ENCODE results near the gene NTN3.
A peak's percentile ranks its signal among the peaks of the same experiment; 100 is the strongest.

Gene NTN3

DNA sequence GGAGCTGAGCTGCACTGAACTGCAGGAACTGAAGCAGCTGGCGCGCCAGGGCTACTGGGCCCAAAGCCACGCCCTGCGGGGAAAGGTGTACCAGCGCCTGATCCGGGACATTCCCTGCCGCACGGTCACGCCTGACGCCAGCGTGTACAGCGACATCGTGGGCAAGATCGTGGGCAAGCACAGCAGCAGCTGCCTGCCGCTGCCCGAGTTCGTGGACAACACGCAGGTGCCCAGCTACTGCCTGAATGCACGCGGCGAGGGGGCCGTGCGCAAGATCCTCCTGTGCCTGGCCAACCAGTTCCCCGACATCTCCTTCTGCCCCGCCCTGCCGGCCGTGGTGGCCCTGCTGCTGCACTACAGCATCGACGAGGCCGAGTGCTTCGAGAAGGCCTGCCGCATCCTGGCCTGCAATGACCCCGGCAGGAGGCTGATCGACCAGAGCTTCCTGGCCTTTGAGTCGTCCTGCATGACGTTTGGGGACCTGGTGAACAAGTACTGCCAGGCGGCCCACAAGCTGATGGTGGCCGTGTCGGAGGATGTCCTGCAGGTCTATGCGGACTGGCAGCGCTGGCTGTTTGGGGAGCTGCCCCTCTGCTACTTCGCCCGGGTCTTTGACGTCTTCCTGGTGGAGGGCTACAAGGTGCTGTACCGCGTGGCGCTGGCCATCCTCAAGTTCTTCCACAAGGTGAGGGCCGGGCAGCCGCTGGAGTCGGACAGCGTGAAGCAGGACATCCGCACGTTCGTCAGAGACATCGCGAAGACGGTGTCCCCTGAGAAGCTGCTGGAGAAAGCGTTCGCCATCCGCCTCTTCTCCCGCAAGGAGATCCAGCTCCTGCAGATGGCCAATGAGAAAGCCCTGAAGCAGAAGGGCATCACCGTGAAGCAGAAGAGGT, 25.4 kb downstream of the NTN3 start:
- no peak for TF ChIP-seq POLR2A (IDR thresholded peaks at IDR 0.05; ENCODE audit: low read depth, low read length)
- FAIRE-seq (no peak), DNase-seq (ENCODE audit: insufficient read length, low spot score) (no peak)

DNA sequence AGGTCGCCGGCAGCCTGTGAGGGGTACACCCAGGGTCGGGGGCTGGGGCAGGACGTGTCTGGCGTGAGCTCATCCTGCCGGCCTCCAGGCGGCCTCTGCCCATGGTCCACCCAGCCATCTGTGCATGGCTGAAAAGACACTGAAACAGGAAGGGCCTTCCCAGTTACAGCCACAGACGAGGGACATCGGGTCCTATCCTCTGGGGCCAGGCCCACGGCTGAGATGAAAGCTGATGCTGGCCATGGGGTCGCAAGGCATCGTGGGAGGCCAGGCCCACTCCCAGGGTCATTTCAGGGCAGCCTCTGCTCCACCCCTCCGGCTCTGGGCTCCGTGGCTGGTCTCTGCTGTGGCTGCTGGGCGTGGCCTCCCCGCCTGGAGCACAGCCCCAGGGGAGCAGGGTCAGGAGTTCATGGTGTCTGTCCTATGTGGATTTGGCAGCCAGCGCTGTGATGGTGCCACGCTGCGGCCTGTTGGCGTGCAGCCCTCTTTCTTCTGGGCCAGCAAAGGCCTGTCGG, 26.1 kb downstream of the NTN3 start:
- no peak for TF ChIP-seq POLR2A (IDR thresholded peaks at IDR 0.05; ENCODE audit: low read depth, low read length)
- FAIRE-seq (no peak), DNase-seq (ENCODE audit: insufficient read length, low spot score) (no peak)

DNA sequence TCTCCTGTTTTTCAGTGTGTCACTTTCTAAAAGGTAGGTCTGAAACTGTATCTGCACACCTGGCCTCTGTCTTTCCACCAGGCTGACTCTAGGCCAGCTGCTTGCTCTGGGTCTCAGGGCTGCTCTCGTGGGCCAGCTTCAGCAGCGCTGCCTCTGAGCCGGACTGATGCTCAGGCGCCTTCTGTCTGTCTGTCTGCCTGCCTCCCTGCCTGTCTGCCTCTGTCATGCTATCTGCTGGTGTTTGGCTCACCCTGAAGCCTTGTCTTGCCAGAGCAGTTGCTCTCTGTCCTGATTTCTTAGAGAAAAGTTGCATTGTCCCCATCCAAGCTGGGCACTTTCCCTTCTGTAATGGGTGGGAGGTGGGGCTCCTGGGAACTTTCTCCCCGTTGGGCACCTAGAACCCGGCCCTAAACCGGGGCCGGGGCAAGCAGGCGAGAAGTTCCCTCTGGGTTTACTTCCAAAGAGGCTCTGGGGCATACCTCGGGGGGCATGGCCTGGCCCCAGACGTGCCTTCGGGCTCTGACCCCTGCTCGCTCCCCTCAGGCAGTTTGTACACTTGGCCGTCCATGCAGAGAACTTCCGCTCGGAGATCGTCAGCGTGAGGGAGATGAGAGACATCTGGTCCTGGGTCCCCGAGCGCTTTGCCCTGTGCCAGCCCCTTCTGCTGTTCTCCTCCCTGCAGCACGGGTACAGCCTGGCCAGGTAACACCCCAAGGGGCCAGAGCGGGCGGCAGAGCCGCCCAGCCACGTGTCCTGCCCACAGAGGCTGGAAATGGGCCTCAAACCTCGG, 26.8 kb downstream of the NTN3 start:
- no peak for DNase-seq (ENCODE audit: insufficient read length, low spot score)
- no peak for FAIRE-seq
- no peak for TF ChIP-seq POLR2A (IDR thresholded peaks at IDR 0.05; ENCODE audit: low read depth, low read length)

DNA sequence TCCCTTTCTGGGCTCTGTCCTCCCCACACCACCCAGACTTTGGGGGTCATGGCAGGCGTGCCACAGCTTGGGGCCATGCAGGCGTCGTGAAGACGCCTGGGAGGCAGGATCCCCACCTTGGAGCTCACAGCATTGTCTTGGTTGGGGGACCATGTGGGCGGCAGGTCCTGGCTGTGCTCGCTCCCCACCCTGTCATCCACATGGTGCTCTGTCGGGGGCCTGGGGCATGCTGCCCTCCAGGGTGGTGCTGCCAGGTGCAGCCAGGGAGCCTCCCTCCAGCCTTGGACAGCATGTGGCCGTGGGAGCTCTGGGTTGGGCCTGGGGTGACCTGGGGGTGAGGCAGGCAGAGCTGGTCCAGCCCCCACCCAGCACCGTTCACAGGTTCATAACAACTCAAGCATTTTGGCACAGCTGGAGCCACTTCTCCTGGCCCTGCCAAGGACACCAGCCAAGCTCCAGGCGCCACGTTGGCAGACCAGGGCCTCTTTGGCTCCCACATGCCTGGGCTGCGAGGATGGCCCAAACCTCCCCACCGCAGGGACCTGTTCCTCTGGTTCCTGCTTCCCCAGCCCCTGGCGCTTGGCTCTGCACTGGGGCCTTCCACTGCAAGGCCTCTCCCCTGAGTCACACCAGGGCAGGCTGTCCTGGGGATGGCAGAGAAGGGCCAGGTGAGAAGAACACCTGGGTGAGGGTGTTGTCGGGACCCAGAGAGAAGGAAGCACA, 27.6 kb downstream of the NTN3 start:
- DNase-seq (ENCODE audit: insufficient read length, low spot score) (no peak), FAIRE-seq (no peak)
- no peak for TF ChIP-seq POLR2A (IDR thresholded peaks at IDR 0.05; ENCODE audit: low read depth, low read length)

DNA sequence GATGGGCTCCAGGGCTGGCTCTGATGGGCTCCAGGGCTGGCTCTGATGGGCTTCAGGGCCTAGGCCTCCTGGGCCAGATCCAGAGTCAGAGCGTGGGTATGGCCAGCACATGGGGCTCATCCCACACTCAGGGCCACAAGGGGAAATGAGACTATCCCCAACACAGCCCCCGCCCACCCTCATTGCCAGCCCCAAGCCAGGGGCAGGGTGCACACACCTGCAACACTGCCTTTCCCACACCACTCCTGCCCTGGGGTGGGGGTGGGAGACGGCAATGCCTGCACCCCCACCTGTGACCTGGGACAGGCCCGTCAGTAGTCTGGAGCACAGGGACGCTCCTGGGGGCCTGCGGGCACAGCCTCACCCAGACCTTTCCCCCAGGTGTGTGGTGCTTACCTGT, 28.4 kb downstream of the NTN3 start:
- DNase-seq (ENCODE audit: insufficient read length, low spot score) (no peak), FAIRE-seq (no peak)
- TF ChIP-seq POLR2A (IDR thresholded peaks at IDR 0.05; ENCODE audit: low read depth, low read length) = no peak

DNA sequence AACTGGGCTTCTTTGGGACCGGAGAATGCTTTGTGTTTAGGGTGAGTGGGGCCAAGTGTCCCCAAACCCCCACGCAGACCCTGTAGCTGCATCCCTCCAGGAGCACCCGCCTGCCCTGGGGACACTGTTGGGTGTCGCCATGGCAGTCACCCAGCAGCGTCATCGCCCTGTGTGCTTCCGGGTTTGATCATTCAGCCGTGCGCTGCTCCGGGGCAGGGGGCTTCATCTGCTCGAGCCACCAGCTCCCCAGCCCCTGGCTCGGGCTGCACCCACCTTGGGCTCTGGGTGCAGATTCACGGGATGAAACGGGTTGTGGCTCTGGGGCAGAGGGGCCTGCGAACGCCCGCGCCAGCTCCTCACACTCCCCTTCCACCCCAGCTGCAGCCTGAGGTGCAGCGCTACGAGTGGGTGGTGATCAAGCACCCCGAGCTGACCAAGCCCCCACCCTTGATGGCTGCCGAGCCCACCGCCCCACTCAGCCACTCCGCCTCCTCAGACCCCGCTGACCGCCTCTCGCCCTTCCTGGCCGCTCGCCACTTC, 28.9 kb downstream of the NTN3 start:
- FAIRE-seq (no peak), DNase-seq (ENCODE audit: insufficient read length, low spot score) (no peak)
- no peak for TF ChIP-seq POLR2A (IDR thresholded peaks at IDR 0.05; ENCODE audit: low read depth, low read length)

DNA sequence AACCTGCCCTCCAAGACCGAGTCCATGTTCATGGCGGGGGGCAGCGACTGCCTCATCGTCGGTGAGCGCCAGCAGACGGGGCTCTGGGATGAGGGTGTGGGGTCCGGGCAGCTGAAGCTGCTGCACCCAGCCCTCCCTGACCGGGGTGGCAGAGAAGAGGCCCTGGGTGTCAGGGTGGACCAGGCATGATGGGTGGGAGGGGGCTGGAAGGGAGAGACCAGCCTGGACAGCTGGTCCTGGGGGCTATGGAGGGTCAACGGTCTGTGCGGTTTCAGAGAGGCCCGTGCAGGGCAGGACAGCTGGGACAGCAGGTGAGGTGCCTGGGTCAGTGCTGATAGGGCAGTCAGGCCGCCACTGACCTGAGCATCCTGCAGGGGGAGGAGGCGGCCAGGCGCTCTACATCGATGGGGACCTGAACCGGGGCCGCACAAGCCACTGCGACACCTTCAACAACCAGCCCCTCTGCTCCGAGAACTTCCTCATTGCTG, 29.4 kb downstream of the NTN3 start:
- DNase-seq (ENCODE audit: insufficient read length, low spot score) = no peak
- FAIRE-seq = no peak
- no peak for TF ChIP-seq POLR2A (IDR thresholded peaks at IDR 0.05; ENCODE audit: low read depth, low read length)

DNA sequence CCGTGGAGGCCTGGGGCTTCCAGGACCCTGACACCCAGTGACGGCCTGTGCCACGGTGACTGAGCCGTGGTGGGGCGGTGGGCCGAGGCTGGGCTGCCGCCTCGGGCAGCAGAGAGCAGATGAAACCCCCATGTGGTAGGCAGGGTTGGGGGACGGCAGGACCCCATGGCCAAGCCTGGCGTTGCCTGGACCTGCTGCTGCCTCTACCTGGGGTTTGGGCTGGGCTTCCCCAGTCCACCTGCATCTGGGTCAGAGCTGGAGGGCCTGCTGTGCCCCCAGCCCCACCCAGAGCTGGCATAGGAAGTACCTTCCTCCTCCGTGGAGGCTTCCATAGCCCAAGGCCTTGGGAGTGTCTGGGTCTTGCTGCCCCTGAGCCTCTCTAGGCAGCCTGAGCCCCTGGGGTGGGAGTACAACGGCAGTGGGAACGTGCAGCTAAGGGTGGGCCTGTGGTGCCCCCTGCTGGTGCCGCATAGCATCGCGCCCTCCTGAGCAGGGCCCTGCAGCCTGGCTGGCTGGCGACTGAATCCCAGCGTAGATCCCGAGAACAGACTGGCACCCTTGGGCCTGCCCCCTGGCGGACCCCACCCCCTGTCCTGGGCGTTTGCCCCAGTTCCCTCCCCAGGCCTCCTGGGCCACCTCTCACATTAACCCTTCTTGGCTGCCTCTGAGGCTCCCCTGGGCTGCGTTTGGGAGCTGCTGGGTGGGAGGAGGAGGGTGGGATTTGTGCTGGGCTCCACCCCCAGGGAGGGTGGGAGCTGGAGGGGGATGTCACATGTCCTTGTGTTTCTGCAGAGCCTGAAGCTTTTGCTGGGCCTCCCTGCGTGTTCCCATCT, 30.0 kb downstream of the NTN3 start:
- FAIRE-seq (no peak), DNase-seq (ENCODE audit: insufficient read length, low spot score) (peak; percentile 87)
- TF ChIP-seq POLR2A (IDR thresholded peaks at IDR 0.05; ENCODE audit: low read depth, low read length) = no peak

DNA sequence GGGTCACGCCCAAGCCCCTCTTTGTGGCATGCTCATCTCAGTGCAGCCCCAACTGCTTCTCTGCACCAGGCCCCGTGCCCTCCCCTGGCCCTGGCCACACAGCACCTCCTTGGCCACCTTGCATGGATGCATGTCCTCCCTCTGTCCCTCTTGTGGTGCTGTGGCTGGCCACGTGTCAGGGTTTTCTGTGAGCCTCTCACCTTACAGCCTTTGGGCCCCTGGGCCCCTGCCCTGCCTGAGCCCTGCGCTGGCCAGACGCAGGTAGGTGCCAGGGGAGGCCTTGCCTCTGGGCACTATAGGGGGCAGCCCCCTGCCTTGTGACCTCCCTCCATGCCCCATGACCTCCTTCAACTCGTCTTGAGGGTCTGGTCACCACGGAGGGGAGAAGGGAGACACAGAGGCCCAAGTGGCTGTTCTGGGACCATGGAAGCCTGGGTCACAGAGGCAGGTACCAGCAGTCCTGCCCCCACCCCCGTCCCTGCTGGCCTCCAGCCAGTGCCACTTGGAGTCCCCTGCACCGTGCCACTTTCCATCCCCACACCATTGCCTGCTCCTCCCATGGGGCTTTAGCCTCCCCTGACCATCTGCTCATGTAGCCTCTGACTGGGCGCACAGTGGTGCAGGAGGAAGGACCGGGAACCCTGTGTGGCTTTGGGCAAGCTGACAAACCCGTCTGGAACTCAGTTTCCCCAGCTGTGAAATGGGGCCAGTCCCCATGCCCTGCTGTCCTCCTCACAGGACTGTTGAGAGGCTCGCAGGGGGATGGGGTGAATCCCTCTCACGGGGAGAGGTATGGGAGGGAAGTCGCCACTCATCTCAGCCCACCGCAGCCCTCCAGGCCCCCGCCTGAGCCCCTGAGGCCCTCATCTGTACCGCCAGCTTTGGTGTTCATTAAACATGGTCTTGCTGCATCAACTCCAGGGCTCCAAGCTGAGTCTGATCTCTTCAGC, 31.1 kb downstream of the NTN3 start:
- no peak for FAIRE-seq

DNA sequence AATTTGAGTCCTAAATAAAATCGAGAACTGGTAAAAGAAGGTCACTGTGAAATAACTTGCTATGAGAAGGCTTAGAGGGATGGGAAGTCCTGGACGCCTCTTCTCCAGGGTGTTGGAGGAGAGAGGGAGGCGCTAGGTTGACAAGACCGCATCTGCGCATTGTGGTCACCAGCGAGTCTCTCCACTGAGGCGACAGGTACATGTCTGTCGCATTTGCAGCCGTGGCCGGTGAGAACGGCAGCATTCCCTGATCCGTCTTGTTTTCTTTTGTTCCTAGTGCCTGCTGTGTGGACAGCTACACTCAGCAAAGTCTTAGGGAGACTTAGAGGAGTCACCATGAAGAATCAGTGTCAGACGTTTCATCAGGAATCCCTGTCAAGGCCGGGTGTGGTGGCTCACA, 34.6 kb downstream of the NTN3 start:
- FAIRE-seq (no peak), DNase-seq (ENCODE audit: insufficient read length, low spot score) (no peak)
- no peak for TF ChIP-seq POLR2A (IDR thresholded peaks at IDR 0.05; ENCODE audit: low read depth, low read length)

More for the DNA sequence above, 31.1 kb downstream of the NTN3 start:
- no peak for TF ChIP-seq POLR2A (IDR thresholded peaks at IDR 0.05; ENCODE audit: low read depth, low read length)
- no peak for DNase-seq (ENCODE audit: insufficient read length, low spot score)

DNA sequence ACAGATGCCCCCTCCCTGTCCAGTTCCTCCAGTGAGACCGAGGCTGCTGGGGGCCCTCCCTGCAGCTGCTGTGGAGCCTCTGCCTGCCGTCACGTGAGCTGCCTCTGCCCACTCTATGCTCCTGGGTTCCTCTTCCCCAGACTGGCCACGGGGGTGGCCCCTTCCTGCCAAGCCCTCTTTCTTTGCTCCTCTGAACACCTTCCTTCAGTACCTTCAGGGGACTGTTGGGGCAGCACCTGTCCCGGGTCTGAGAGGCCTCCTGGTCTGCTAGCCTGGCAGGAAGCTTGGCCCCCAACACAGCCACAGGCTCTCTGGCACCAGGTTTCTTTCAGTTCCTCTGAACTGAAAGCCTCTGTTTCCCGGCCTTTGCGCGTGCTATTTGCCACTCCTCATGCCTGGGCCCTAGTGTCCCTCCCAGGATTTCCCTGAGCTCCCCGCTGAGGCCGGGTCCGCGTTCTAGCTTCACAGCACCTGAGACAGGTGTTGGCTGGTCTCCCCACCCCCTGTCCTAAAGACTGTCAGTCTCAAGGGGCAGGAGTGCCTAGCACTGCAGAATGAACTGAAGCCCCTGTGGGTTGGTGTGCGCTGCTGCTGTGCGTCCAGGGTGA, 36.1 kb downstream of the NTN3 start:
- DNase-seq (ENCODE audit: insufficient read length, low spot score) = no peak
- no peak for FAIRE-seq
- TF ChIP-seq POLR2A (IDR thresholded peaks at IDR 0.05; ENCODE audit: low read depth, low read length) = no peak
